GM18499 (cell line): ENCODE results near the gene SART1.

ENCODE experiments used
- ATAC-seq: cut with Tn5 transposase; IDR thresholded peaks from one replicate; pipeline ENCODE4 v1.9.1; 2021; ENCODE audit warnings: moderate number of reproducible peaks; ENCODE audit not compliant: insufficient read depth, unreplicated experiment

SART1 gene

GRCh38 chr11:65962141-65962564 lies 619 bp downstream of the SART1 start:
- no peak for ATAC-seq

DNA sequence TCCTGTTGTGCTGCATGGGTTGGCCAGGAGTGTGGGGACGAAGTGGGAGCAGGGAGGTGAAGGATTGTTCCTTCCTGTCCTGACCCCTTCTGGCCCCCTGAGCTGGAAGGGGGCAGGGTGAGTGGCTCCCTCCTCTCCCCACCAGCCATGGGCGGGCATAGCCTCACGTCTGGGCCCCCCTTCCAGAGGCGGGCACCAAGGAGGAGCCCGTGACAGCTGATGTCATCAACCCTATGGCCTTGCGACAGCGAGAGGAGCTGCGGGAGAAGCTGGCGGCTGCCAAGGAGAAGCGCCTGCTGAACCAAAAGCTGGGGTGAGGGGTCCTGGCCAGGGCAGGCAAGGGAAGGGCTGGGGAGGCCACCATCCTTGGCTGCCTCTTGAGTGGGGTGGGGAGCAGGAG lies 3.4 kb downstream of the SART1 start:
- ATAC-seq: no peak

DNA sequence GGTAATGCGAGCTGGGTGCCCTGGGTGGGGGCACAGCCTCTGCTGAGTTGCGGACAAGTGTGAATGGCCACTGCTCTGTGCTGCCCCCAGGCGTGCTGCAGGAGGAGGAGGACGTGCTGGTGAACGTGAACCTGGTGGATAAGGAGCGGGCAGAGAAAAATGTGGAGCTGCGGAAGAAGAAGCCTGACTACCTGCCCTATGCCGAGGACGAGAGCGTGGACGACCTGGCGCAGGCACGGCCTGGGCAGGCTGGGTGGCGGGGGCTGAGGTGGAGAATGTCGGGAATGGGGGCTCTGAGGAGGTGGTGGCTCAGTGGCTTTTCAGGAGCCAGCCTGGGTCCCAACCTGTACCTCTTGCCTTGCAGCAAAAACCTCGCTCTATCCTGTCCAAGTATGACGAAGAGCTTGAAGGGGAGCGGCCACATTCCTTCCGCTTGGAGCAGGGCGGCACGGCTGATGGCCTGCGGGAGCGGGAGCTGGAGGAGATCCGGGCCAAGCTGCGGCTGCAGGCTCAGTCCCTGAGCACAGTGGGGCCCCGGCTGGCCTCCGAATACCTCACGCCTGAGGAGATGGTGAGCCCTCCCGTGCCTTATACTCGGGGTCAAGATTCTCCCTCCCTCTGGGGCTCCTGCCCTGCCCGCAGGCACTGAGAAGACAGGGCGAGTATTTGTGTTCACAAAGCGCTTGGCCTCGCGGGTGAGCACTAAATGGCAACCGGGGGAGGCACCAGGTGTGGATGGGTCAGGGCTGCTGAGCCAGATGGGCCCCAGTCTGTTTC lies 4.6 kb downstream of the SART1 start:
- no peak for ATAC-seq

DNA sequence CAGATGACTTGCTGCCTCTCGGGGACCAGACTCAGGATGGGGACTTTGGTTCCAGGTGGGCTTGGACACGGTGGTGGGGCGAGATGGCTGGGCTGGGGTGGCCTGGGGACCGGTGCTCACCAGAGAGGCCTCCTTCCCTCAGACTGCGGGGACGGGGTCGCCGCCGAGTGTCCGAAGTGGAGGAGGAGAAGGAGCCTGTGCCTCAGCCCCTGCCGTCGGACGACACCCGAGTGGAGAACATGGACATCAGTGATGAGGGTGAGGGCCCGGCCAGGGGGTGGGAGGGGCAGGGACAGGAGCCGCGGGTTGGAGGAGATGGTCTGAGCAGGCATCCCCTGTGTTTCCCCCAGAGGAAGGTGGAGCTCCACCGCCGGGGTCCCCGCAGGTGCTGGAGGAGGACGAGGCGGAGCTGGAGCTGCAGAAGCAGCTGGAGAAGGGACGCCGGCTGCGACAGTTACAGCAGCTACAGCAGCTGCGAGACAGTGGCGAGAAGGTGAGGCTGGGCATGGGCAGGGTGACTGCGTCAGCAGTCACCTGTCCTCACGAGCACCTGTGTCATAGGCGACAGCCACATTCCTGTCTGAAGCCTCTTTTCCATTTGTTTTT lies 5.9 kb downstream of the SART1 start:
- no peak for ATAC-seq

DNA sequence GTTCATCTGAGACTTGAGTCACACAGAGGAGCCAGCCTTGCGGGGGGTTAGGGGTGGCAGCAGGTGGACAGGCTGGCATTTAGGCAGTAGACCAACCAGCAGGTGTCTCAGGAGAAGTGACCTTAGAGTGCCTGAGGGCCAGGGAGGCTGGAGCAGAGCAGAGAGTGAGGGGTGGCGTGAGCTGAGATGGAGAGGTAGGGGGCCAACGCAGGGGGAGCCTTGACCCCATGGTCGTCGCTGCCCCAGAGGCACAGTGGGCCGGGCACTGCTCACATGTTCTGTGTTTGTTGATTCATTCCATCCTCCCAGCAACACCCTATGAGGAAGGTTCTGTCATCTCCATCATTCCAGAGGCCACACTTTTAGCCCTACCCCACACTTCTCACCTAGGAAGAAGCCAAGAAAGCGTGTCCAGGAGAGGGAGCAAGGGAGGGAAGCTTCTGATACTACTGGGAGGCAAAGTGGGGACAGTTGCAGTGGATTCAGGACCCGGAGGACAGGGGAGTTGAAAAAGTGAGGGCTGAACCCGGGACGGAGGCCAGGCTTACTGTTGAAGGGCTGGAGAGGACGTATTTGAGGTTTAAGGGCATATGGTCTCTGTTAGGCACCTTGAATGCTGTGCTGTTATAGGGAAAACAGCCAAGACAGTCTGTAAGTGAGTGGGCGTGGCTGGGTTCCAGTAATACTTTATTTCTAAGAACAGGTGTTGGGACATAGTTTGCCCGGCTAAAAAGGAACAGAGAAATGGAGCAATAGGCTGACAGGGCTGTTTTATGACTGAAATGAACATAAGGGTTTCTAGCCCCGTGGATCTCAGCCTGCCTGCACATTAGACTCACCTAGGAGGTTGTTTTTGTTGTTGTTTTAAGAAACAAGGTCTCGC lies 7.3 kb downstream of the SART1 start:
- no peak for ATAC-seq

DNA sequence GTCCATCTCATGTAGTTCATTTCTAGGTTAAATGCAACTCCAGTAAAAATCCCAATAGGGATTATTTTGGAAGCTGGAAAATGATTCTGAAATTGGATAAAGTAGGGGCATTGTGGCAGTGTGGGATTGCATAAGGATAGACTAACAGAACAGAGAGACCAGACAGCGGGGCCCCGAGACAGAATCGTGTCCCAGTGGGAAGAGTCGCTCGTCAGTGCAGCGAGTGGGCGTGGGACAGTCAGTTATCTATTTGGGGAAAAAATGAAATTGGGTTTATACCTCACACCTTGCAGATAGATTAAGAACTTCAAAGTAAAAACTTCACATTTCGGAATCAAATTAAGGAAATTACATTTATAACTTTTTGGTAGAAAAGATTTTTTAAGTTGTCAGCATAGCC lies 10.6 kb downstream of the SART1 start:
- no peak for ATAC-seq

GRCh38 chr11:65973439-65974110 lies 12.0 kb downstream of the SART1 start:
- no peak for ATAC-seq

GRCh38 chr11:65975771-65976170 lies 14.2 kb downstream of the SART1 start:
- ATAC-seq: no peak

GRCh38 chr11:65976216-65977176 lies 15.0 kb downstream of the SART1 start:
- ATAC-seq: no peak

- no peak for ATAC-seq
These were observed 16.3 kb downstream of the SART1 start for GRCh38 chr11:65977621-65978390.

DNA sequence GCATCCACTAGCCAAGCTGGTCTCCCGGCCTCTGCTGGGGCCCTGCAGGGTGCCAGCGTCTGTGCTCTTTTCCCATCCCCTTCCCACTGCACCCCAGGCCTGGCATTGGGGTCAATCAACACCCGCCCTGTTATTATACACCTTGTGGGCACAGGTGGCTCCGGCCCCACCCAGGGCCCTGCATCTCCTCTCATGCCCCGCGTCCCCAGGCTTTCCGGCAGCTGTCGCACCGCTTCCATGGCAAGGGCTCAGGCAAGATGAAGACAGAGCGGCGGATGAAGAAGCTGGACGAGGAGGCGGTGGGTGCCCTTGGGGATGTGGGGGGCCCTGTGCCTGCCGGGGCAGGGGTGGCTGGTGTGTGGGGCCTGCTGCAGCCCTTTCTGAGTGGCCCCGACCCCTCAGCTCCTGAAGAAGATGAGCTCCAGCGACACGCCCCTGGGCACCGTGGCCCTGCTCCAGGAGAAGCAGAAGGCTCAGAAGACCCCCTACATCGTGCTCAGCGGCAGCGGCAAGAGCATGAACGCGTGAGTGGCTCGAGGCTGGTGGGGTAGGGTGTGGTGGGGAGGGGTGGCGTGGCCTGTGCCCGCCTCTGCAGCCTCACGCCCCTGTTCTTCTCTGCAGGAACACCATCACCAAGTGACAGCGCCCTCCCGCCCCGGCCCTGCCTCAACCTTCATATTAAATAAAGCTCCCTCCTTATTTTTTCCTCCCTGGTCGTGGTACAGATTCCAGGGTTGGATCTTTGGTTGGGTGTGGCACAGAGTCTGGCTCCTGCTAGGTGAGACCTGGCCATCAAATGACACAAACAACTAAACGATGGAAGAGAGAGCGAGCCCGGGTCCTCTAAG lies 17.1 kb downstream of the SART1 start:
- no peak for ATAC-seq

GRCh38 chr11:65979261-65979759 lies 17.8 kb downstream of the SART1 start:
- no peak for ATAC-seq

- ATAC-seq: no peak
These were observed 19.7 kb downstream of the SART1 start for GRCh38 chr11:65981101-65981740.

GRCh38 chr11:65981972-65982823 lies 20.7 kb downstream of the SART1 start:
- ATAC-seq: no peak

DNA sequence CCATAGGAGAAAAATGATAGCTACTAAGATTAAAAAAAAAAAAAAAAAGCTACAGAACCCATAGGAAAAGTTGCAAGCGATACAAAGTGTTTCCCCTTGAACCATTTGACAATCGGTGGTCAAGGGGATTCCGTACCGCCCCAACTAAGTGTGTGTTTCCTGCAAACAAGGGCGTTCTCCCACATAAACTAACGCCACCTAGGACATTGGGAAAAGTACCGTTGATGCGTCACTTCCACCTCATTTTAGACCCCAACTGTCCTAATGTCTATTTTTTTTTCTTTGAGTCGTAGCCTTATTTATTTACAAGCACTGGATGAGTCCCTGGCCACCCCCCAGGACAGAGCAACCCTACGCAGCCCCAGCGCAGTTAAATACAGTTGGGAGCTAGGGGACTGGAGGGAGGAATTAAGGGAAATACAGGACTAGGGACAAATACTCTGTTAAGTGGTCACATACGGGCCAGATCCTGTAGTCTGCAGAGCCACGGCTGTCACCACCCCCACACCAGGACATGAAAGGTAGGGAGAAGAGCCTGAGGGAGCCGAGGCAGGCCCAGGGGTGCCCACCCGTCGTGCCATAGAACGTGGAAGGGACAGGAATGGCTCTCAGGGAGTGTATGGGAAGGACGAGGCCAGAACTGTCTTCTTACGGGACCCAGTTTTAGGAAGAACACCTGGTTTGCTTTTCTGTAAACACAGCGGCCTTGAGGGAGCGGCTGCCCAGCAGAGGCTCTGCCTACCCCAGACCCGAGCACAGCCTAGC lies 21.5 kb downstream of the SART1 start:
- ATAC-seq: no peak

DNA sequence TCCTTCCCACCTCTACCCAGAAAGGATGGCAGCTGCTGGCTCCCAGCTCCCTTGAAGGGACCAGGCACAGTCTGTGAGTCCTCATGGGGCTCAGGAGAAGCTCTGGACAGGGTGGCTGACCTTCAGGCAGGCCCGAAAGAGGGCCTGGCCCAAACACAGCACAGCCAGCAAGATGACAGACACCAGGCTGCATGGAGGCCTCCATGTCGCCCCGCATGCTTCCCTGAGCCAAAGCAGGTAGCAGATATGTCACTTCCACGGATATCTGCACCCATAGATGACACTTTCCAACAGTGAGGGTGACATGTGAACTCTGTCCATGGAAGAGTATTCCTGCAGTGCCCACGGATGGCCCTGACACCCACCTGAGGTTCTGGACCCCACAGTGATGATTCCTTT lies 22.1 kb downstream of the SART1 start:
- no peak for ATAC-seq
